HG02588 (cell line): ENCODE data around the gene SPPL3.

ENCODE experiments used
- ATAC-seq: cut with Tn5 transposase; IDR thresholded peaks from one replicate; pipeline ENCODE4 v1.9.1; 2021; ENCODE audit warnings: mild to moderate bottlenecking, moderate library complexity; ENCODE audit not compliant: unreplicated experiment

The SPPL3 gene

GRCh38 chr12:120757949-120758348 lies 146.2 kb downstream of the SPPL3 start:
- no peak for ATAC-seq

DNA sequence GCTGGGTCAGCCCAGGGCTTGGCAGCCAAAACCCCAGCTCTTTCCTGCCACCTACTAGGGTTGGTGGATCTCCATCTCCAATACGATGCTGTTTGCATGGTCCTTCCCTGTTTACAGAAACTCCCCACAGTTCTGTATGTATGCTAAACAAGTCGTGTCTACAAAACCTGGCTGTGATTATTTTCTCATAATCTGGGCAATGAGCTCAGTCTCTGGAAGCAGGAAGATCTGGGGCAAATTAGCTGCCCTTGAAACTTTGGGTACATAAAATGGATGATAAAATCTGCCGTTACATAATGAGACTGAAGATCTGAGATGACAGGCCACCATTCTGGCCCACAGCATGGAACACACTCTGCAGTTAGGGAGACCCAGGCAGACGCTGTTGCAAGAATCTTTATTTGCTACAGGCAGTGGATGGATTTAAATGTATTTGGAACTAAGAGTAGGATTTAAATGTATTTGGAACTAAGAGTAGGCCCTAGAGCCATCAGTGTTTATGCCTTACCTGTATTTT lies 146.9 kb downstream of the SPPL3 start:
- ATAC-seq: no peak

GRCh38 chr12:120755269-120755668 lies 148.9 kb downstream of the SPPL3 start:
- no peak for ATAC-seq

- no peak for ATAC-seq
Measured at GRCh38 chr12:120754792-120755191, 149.4 kb downstream of the SPPL3 start.

GRCh38 chr12:120751389-120751788 lies 152.8 kb downstream of the SPPL3 start:
- ATAC-seq: no peak

DNA sequence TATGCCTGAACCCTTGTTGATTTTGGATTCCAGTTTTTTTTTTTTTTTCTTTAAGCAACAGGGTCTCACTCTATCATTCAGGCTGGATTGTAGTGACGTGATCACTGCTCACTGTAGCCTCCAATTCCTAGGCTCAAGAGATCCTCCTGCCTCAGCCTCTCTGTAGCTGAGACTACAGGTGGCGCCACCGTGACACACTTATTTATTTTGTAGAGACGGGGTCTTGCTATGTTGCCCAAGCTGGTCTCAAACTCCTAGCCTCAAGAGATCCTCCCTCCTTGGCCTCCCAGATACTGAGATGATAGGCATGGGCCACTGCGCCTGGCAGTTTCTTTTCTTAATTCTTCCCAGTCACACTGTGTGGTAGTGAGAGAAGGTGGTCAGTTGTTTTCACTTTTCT lies 153.4 kb downstream of the SPPL3 start:
- no peak for ATAC-seq

- no peak for ATAC-seq
Measured at GRCh38 chr12:120749256-120749655, 154.9 kb downstream of the SPPL3 start.

GRCh38 chr12:120748242-120748641 lies 155.9 kb downstream of the SPPL3 start:
- no peak for ATAC-seq

DNA sequence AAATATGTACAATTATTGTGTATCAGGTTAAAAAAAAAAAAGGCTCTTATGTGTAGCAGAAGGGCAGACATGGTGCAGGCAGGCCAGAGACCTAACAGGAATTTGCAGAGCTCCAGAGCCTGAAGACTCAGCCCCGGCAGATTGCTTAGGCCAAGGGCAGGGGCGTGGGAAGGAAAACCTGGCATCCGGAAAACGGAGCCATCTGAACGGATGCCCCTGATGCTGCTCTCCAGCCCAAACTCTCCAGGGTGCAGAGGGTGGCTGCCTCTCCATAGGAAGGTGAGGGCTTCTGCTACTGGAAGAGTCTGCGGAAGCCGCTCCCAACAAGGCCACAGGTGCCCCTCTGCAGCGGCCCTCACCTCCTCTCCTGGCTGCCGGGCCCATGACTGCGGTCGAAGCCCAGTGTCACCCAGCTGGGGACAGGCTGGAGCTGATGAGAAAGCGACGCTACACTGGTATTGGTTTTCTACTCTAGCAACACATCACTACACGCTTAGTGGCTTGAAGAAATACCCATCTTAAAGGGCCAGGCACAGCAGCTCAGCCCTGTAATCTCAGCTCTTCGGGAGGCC lies 159.2 kb downstream of the SPPL3 start:
- ATAC-seq: no peak

GRCh38 chr12:120741476-120742421 lies 162.4 kb downstream of the SPPL3 start:
- no peak for ATAC-seq

- no peak for ATAC-seq
Measured at GRCh38 chr12:120740871-120741270, 163.3 kb downstream of the SPPL3 start.

DNA sequence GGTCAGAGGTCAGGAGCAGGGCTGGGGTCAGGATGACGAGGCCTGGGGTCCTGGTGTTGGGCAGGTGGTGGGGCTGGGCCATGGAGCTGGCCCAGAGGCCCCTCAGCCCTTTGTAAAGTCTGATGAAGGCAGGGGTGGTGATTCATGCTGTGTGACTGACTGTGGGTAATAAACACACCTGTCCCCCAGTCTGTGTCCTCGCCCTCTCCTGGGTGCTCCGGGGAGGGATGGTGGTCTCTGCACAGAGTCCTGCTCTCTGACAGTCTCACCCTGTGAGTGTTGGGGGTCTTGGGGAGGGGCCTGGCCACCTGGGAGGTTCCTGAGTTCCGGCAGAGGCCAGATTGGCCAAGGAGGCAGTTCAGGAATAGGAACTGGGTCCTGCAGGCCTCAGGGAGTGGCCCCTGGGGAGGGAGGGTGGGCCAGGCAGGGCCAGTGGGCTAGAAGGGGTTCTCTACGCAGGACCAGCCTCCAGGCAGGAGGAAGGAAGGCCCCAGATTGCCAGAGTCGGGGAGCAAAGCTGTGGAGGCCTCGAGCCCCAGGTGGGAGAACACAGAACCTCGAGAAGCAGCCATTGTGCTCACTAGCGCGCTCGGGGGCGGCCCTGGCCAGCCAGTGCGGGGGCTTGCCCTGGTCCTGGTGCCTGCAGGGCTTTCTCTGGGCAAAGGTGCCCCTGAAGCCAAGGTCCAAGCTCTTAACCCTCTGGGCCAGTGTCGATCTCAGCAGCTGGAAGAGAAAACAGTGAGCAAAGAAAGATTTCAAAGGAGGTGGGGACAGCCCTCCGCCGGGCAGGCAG lies 164.1 kb downstream of the SPPL3 start:
- ATAC-seq: no peak

- ATAC-seq: no peak
Measured at GRCh38 chr12:120739031-120739762, 165.0 kb downstream of the SPPL3 start.

- no peak for ATAC-seq
Measured at GRCh38 chr12:120738252-120739030, 165.7 kb downstream of the SPPL3 start.

- no peak for ATAC-seq
Measured at GRCh38 chr12:120737557-120738251, 166.5 kb downstream of the SPPL3 start.

GRCh38 chr12:120736404-120737331 lies 167.5 kb downstream of the SPPL3 start:
- ATAC-seq: no peak

- ATAC-seq: no peak
Measured at GRCh38 chr12:120735181-120735580, 169.0 kb downstream of the SPPL3 start.

GRCh38 chr12:120734210-120734609 lies 169.9 kb downstream of the SPPL3 start:
- no peak for ATAC-seq
